Measurements from ENCODE around the gene TENT5D. TPM values are rescaled to one million over a fixed set of nuclear protein-coding genes. Genes with fewer than 3 reads are reported as not detected.
"Not testable (repeated sequence)": the region's sequence is repeated elsewhere in the genome, so short reads cannot be mapped to it uniquely, and the experiment has no call there.

TENT5D gene
- total RNA-seq (not detected in 2 replicates), polyA plus RNA-seq (not detected in 2 replicates), polyA minus RNA-seq (not detected in 2 replicates)
- not detected for total RNA-seq (2013)

GRCh38 chrX:80420147-80420546 lies at the start of gene TENT5D:
Gene TENT5D (plus strand): TSS chrX:80420447. CDS start chrX:80442540, 22,093 bp downstream.
- Histone ChIP-seq H3K9me3 (ENCODE audit: control extremely low read depth in 1 of 3, control insufficient read depth in 2 of 3, insufficient read depth in 1 of 3, low read length in 2 of 3) (no peaks in the 10 kb centered on the region), H3K4me2 (replicated peaks; ENCODE audit: low read depth, low read length, poor library complexity, severe bottlenecking) (no peak within 1 kb of the TSS), H4K20me1 (ENCODE audit: control insufficient read depth, insufficient read depth, low read length, poor library complexity, severe bottlenecking) (no peaks in the 10 kb centered on the region), H3K36me3 (replicated peaks in 1 of 2; ENCODE audit: control extremely low read depth in 1 of 2, control insufficient read depth in 1 of 2, extremely low read depth in 1 of 2, insufficient read depth in 2 of 2, low read length in 1 of 2) (no peaks in the 10 kb centered on the region), H3K79me2 (ENCODE audit: control insufficient read depth, insufficient read depth, low read length) (no peaks in the 10 kb centered on the region), H3K4me3 (ENCODE audit: control extremely low read depth in 1 of 5, extremely low read depth in 1 of 5, insufficient read depth in 1 of 5, low read depth in 2 of 5, low read length in 4 of 5) (no peak within 1 kb of the TSS), H2AFZ (ENCODE audit: insufficient read depth, low read depth, low read length, poor library complexity, severe bottlenecking) (no peak within 1 kb of the TSS), H3K27me3 (replicated peaks in 1 of 4; ENCODE audit: control extremely low read depth in 1 of 4, control insufficient read depth in 3 of 4, insufficient read depth in 4 of 4, low read length in 3 of 4) (no peaks in the 10 kb centered on the region), H3K4me1 (ENCODE audit: control insufficient read depth in 2 of 2, insufficient read depth in 2 of 2, low read length in 2 of 2) (no peaks in the 10 kb centered on the region), H3K27ac (ENCODE audit: low read length in 2 of 2) (no peak within 1 kb of the TSS), H3K9ac (ENCODE audit: low read length) (no peak within 1 kb of the TSS)
- TF ChIP-seq EZH2 (IDR thresholded peaks at IDR 0.05; ENCODE audit: borderline replicate concordance, insufficient read depth, low read depth, low read length, poor library complexity, severe bottlenecking) (no peak), CTCF (IDR thresholded peaks at IDR 0.05) (no peak)
- POLR2A ChIA-PET, result no interaction called here
- no peak within 1 kb of the TSS for H3K4me3 Mint-ChIP-seq
- H3K27ac Mint-ChIP-seq, result no peak within 1 kb of the TSS
- DNase-seq (no peak), ATAC-seq (ENCODE audit: low read depth) (no peak)
- no peaks in the 10 kb centered on the region for H3K4me1 Mint-ChIP-seq
- no peaks in the 10 kb centered on the region for H3K9me3 Mint-ChIP-seq (ENCODE audit: insufficient read depth)
- no peaks in the 10 kb centered on the region for H3K27me3 Mint-ChIP-seq
- CTCF ChIA-PET, result no interaction called here
- intact Hi-C loops (cut with micrococcal nuclease), result no loop called here

- H3K4me1 Mint-ChIP-seq; intact Hi-C loops (cut with micrococcal nuclease); H3K27me3 ChIP-seq (replicated peaks in 1 of 4; ENCODE audit: control extremely low read depth in 1 of 4, control insufficient read depth in 3 of 4, insufficient read depth in 4 of 4, low read length in 3 of 4): not testable (repeated sequence)
Observed at GRCh38 chrX:80385651-80386050, 34.6 kb upstream of the TENT5D start.

More at GRCh38 chrX:80385651-80386050, 34.6 kb upstream of the TENT5D start:
- H3K79me2 ChIP-seq (ENCODE audit: control insufficient read depth, insufficient read depth, low read length); CTCF ChIA-PET; ATAC-seq (ENCODE audit: low read depth); H3K9me3 Mint-ChIP-seq (ENCODE audit: insufficient read depth); H2AFZ ChIP-seq (ENCODE audit: insufficient read depth, low read depth, low read length, poor library complexity, severe bottlenecking); H3K4me3 ChIP-seq (ENCODE audit: control extremely low read depth in 1 of 5, extremely low read depth in 1 of 5, insufficient read depth in 1 of 5, low read depth in 2 of 5, low read length in 4 of 5); H3K27me3 Mint-ChIP-seq; DNase-seq; H3K36me3 ChIP-seq (replicated peaks in 1 of 2; ENCODE audit: control extremely low read depth in 1 of 2, control insufficient read depth in 1 of 2, extremely low read depth in 1 of 2, insufficient read depth in 2 of 2, low read length in 1 of 2); H3K4me1 ChIP-seq (ENCODE audit: control insufficient read depth in 2 of 2, insufficient read depth in 2 of 2, low read length in 2 of 2); H3K27ac ChIP-seq (ENCODE audit: low read length in 2 of 2); H3K9me3 ChIP-seq (ENCODE audit: control extremely low read depth in 1 of 3, control insufficient read depth in 2 of 3, insufficient read depth in 1 of 3, low read length in 2 of 3); H3K4me3 Mint-ChIP-seq; H3K27ac Mint-ChIP-seq; H4K20me1 ChIP-seq (ENCODE audit: control insufficient read depth, insufficient read depth, low read length, poor library complexity, severe bottlenecking); H3K4me2 ChIP-seq (replicated peaks; ENCODE audit: low read depth, low read length, poor library complexity, severe bottlenecking); H3K9ac ChIP-seq (ENCODE audit: low read length); POLR2A ChIA-PET: not testable (repeated sequence)
- no CpG with 5 or more reads among the region's 1 CpG for WGBS (ENCODE audit: insufficient coverage)
